SK-N-MC (cell line): ENCODE data around the gene TCOF1.

Experiments
- EZH2 ChIP-seq: fragments of 200-600 bp; sonication (generic); IDR thresholded peaks from one replicate; pipeline ENCODE4 v1.6.1; 2017; ENCODE audit warnings: antibody characterized with exemption
- POLR2AphosphoS5 ChIP-seq: IDR thresholded peaks from 2 replicates; pipeline ENCODE4 v1.6.1; 2012; ENCODE audit warnings: mild to moderate bottlenecking, low read depth, low read length, borderline replicate concordance

DNA sequence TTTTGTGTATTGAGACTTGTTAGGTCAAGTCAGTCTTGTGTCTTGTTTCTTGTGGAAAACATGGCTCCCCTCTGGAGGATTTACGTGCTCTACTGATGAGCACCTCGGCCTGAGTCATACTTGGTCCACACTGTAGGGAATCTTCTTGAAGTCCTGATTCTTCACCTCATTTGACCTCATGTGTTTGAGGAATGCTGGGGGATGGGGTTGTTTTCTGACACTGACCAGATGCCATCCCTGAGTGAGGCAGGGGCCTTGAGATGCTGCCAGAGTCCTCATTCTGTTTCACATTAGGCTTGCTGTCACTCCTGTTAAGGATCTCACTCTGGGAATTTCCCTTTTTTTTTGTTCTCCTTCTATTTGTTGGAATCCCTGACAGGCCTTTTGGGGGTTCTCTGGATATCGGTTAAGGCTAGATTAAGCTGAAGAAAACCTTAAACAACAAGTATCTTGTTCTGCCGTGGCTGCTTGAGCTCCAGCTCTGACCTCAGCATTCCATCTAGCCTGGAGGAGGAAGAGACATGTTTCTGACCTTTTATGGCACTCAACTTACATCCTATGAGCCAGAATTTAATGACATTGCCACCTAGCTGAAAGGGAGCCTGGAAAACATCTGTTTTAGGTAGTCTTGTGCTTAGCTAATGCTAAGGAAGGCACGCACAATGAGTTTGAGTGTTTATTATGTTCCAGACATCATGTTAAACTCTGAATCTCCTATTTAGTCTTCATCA, 20.6 kb downstream of the TCOF1 start:
- TF ChIP-seq POLR2AphosphoS5: no peak
- TF ChIP-seq EZH2: no peak
